Stimulated activated CD8-positive, alpha-beta memory T cell treated with anti-CD3 and anti-CD28 coated beads, Interleukin-4, amount 100 ng/mL, for 4 hours (primary cell): ENCODE results near the gene CNPY4.

Experiments used
- DNase-seq, 2 donors: peaks; one replicate each; pipeline ENCODE4 v3.0.0-alpha.2; 2020; ENCODE audit warnings: low read depth in 2 of 2, low spot score in 1 of 2

CNPY4 gene

GRCh38 chr7:100091411-100092181, 27.8 kb upstream of the CNPY4 start:
- DNase-seq: no peak

- DNase-seq: no peak
These were observed 26.4 kb upstream of the CNPY4 start for GRCh38 chr7:100093054-100093453.

- no peak for DNase-seq
These were observed 25.9 kb upstream of the CNPY4 start for GRCh38 chr7:100093498-100093897.

GRCh38 chr7:100093925-100094486, 25.4 kb upstream of the CNPY4 start:
- DNase-seq: no peak

GRCh38 chr7:100095289-100095688, 24.1 kb upstream of the CNPY4 start:
- DNase-seq: no peak

- no peak for DNase-seq
These were observed 23.7 kb upstream of the CNPY4 start for GRCh38 chr7:100095704-100096103.

GRCh38 chr7:100098913-100099312, 20.5 kb upstream of the CNPY4 start:
- no peak for DNase-seq

- no peak for DNase-seq
These were observed 20.0 kb upstream of the CNPY4 start for GRCh38 chr7:100099452-100099851.

GRCh38 chr7:100100420-100101015, 18.9 kb upstream of the CNPY4 start:
- peak; percentile 67 to 75 for DNase-seq

GRCh38 chr7:100101016-100101862, 18.2 kb upstream of the CNPY4 start, which contains the start of the genes AP4M1 and MCM7:
Gene AP4M1 (plus strand): TSS chr7:100101643. CDS start chr7:100101715, 72 bp downstream.
Gene MCM7 (minus strand): TSS chr7:100101397. CDS start chr7:100101294, 103 bp downstream.
- peak; percentile 88 to 93 for DNase-seq

- DNase-seq: no peak
These were observed 16.2 kb upstream of the CNPY4 start for GRCh38 chr7:100102950-100103840.

- DNase-seq: no peak
These were observed 13.9 kb upstream of the CNPY4 start for GRCh38 chr7:100105534-100105933.

- DNase-seq: no peak
These were observed 12.8 kb upstream of the CNPY4 start for GRCh38 chr7:100106633-100107032.

GRCh38 chr7:100107125-100107737, 12.2 kb upstream of the CNPY4 start:
- DNase-seq: no peak

GRCh38 chr7:100107890-100108289, 11.5 kb upstream of the CNPY4 start:
- no peak for DNase-seq

GRCh38 chr7:100109521-100110163, 9.8 kb upstream of the CNPY4 start:
- DNase-seq: no peak

GRCh38 chr7:100111156-100111555, 8.3 kb upstream of the CNPY4 start:
- no peak for DNase-seq

GRCh38 chr7:100111914-100112313, 7.5 kb upstream of the CNPY4 start:
- no peak for DNase-seq

GRCh38 chr7:100115026-100115425, 4.4 kb upstream of the CNPY4 start:
- DNase-seq: no peak
